ENCODE measurements around the gene ANKRD42. TPM values are rescaled to one million over a fixed set of nuclear protein-coding genes. Genes with fewer than 3 reads are reported as not detected.

Gene ANKRD42
- polyA plus RNA-seq, 1 of the 3 experiments (the other 2 are of a cell fraction), result 13.3 TPM

DNA sequence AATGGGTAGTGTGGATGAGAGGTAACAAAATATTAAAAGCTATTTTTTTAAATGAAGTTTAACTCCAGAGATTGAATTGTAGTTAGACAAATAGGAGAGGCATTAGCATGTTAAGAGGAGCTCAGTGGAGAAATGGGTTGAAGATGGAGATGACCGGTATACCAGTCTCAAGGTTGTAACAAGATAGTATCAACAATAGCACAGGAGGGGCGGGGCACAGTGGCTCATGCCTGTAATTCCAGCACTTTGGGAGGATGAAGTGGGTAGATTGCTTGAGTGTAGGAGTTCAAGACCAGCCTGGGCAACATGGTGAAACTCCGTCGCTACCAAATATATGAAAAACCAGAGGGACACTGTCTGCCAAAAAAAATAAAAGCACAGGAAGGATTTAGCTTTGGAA lies 6.0 kb upstream of the ANKRD42 start:
- H3K36me3 ChIP-seq (replicated peaks in 1 of 2; ENCODE audit: control insufficient read depth in 1 of 2, insufficient read depth in 2 of 2, low read length in 1 of 2), result peaks cover 63 to 76% of the 10 kb centered on the region in 2 experiments
- ChIA-PET CTCF (interaction anchor here (0.6 to 1.9 kb wide), 2 partner anchors 63 to 320 kb away, joined by 4 to 5 read pairs; no protein-coding TSS in a partner anchor), POLR2A (interaction anchor here (1.1 kb wide), 1 partner anchor 18 kb away, joined by 3 read pairs; no protein-coding TSS in a partner anchor)

DNA sequence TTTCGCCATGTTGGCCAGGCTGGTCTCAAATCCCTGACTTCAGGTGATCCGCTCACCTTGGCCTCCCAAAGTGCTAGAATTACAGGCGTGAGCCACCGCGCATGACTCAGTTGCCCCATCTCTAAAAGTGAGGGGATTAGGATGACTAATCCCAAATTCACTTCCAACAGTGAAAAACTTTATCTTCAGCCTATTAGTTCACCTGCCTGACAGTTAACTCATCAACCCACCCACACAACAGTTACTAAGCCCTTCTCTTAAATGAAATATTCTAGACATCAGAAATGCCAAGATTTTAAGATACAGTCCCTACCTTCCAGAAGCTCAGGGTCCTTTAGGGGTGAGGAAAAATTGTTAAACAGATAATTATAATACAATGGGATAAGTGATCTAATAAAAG lies 2.0 kb upstream of the ANKRD42 start:
- POLR2A ChIA-PET, result no interaction called here
- peak overlapping the region; percentile 92; the same call in 1 of the 2 replicates for H3K4me2 ChIP-seq
- WGBS (ENCODE audit: low lambda C conversion rate), result 100% methylated on average over 5 of the region's 5 CpGs
- peaks cover 50% of the 10 kb centered on the region for H3F3A ChIP-seq (replicated peaks; ENCODE audit: insufficient read depth)
- no peak overlapping the region for H3K4me3 ChIP-seq (ENCODE audit: low read depth in 2 of 2, low read length in 1 of 2)
- no peak overlapping the region for H2AFZ ChIP-seq (ENCODE audit: low read depth)
- H3K36me3 ChIP-seq (replicated peaks in 1 of 2; ENCODE audit: control insufficient read depth in 1 of 2, insufficient read depth in 2 of 2, low read length in 1 of 2), result peaks cover 30 to 41% of the 10 kb centered on the region in 2 experiments
- H4K20me1 ChIP-seq (ENCODE audit: insufficient read depth), result no peaks in the 10 kb centered on the region
- TF ChIP-seq, protein P1, sequence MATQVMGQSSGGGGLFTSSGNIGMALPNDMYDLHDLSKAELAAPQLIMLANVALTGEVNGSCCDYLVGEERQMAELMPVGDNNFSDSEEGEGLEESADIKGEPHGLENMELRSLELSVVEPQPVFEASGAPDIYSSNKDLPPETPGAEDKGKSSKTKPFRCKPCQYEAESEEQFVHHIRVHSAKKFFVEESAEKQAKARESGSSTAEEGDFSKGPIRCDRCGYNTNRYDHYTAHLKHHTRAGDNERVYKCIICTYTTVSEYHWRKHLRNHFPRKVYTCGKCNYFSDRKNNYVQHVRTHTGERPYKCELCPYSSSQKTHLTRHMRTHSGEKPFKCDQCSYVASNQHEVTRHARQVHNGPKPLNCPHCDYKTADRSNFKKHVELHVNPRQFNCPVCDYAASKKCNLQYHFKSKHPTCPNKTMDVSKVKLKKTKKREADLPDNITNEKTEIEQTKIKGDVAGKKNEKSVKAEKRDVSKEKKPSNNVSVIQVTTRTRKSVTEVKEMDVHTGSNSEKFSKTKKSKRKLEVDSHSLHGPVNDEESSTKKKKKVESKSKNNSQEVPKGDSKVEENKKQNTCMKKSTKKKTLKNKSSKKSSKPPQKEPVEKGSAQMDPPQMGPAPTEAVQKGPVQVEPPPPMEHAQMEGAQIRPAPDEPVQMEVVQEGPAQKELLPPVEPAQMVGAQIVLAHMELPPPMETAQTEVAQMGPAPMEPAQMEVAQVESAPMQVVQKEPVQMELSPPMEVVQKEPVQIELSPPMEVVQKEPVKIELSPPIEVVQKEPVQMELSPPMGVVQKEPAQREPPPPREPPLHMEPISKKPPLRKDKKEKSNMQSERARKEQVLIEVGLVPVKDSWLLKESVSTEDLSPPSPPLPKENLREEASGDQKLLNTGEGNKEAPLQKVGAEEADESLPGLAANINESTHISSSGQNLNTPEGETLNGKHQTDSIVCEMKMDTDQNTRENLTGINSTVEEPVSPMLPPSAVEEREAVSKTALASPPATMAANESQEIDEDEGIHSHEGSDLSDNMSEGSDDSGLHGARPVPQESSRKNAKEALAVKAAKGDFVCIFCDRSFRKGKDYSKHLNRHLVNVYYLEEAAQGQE (IDR thresholded peaks at IDR 0.05; ENCODE audit: low read depth, low read length), result no peak
- TF ChIP-seq FOSL2 (IDR thresholded peaks at IDR 0.05; ENCODE audit: borderline replicate concordance, low read depth) (no peak), TAF1 (IDR thresholded peaks at IDR 0.05; ENCODE audit: borderline replicate concordance, low read depth, low read length) (no peak)
- TF ChIP-seq, protein P2, sequence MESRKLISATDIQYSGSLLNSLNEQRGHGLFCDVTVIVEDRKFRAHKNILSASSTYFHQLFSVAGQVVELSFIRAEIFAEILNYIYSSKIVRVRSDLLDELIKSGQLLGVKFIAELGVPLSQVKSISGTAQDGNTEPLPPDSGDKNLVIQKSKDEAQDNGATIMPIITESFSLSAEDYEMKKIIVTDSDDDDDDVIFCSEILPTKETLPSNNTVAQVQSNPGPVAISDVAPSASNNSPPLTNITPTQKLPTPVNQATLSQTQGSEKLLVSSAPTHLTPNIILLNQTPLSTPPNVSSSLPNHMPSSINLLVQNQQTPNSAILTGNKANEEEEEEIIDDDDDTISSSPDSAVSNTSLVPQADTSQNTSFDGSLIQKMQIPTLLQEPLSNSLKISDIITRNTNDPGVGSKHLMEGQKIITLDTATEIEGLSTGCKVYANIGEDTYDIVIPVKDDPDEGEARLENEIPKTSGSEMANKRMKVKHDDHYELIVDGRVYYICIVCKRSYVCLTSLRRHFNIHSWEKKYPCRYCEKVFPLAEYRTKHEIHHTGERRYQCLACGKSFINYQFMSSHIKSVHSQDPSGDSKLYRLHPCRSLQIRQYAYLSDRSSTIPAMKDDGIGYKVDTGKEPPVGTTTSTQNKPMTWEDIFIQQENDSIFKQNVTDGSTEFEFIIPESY (IDR thresholded peaks at IDR 0.05; ENCODE audit: borderline replicate concordance, low read depth), result no peak
- H3K79me2 ChIP-seq (ENCODE audit: insufficient read depth), result peaks cover 43% of the 10 kb centered on the region
- peak overlapping the region in 1 of 2 experiments; percentile 9; a peak in 1 of 4 replicates for H3K27ac ChIP-seq (ENCODE audit: low read depth in 2 of 2, low read length in 1 of 2)
- peaks cover 16 to 18% of the 10 kb centered on the region in 2 experiments; a peak in 3 of 4 replicates for H3K4me1 ChIP-seq (ENCODE audit: control insufficient read depth in 1 of 2, insufficient read depth in 2 of 2, low read depth in 1 of 2, low read length in 1 of 2)
- H3K9ac ChIP-seq, result no peak overlapping the region
- H3K27me3 ChIP-seq (ENCODE audit: insufficient read depth), result no peaks in the 10 kb centered on the region
- CTCF ChIA-PET, result no interaction called here
- no peaks in the 10 kb centered on the region for H3K9me2 ChIP-seq
- no peak for DNase-seq
- no peaks in the 10 kb centered on the region for H3K9me3 ChIP-seq

More for the DNA sequence above, 6.0 kb upstream of the ANKRD42 start:
- no peak overlapping the region for H3K4me2 ChIP-seq
- peaks cover 74% of the 10 kb centered on the region for H3F3A ChIP-seq (replicated peaks; ENCODE audit: insufficient read depth)
- no peak for DNase-seq
- no peaks in the 10 kb centered on the region for H3K9me2 ChIP-seq
- WGBS (ENCODE audit: low lambda C conversion rate), result 99% methylated on average over 4 of the region's 4 CpGs
- no peak overlapping the region for H3K4me3 ChIP-seq (ENCODE audit: low read depth in 2 of 2, low read length in 1 of 2)
- H3K9ac ChIP-seq, result no peak overlapping the region
- H3K9me3 ChIP-seq, result no peaks in the 10 kb centered on the region
- H4K20me1 ChIP-seq (ENCODE audit: insufficient read depth), result no peaks in the 10 kb centered on the region
- no peak for TF ChIP-seq GABPA (IDR thresholded peaks at IDR 0.05; ENCODE audit: low read depth)
- no peak for TF ChIP-seq RAD21 (IDR thresholded peaks at IDR 0.05; ENCODE audit: low read length)
- TF ChIP-seq, protein P3, sequence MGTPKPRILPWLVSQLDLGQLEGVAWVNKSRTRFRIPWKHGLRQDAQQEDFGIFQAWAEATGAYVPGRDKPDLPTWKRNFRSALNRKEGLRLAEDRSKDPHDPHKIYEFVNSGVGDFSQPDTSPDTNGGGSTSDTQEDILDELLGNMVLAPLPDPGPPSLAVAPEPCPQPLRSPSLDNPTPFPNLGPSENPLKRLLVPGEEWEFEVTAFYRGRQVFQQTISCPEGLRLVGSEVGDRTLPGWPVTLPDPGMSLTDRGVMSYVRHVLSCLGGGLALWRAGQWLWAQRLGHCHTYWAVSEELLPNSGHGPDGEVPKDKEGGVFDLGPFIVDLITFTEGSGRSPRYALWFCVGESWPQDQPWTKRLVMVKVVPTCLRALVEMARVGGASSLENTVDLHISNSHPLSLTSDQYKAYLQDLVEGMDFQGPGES (IDR thresholded peaks at IDR 0.05; ENCODE audit: low read depth, low read length), result no peak
- H3K79me2 ChIP-seq (ENCODE audit: insufficient read depth), result peaks cover 30% of the 10 kb centered on the region
- H3K27me3 ChIP-seq (ENCODE audit: insufficient read depth), result no peaks in the 10 kb centered on the region
- H2AFZ ChIP-seq (ENCODE audit: low read depth), result no peak overlapping the region
- H3K27ac ChIP-seq (ENCODE audit: low read depth in 2 of 2, low read length in 1 of 2), result no peak overlapping the region; a peak in 1 of 4 replicates
- peaks cover 6 to 10% of the 10 kb centered on the region in 2 experiments; a peak in 3 of 4 replicates for H3K4me1 ChIP-seq (ENCODE audit: control insufficient read depth in 1 of 2, insufficient read depth in 2 of 2, low read depth in 1 of 2, low read length in 1 of 2)
